Panc1 (cell line): ENCODE measurements around the gene SUCLG2. TPM values are rescaled to one million over a fixed set of nuclear protein-coding genes. Genes with fewer than 3 reads are reported as not detected.

Experiments
- ATAC-seq: fragments of 200-7000 bp; cut with Tn5 transposase; 2 replicates; pipeline ENCODE4 v1.9.1; 2020; ENCODE audit warnings: mild to moderate bottlenecking, moderate library complexity
- BruUV-seq: library from RNA; stranded (reverse); fragments of 400-500 nt; replicated peaks from 2 replicates; lab custom pipeline; 2021; lab: Mats Ljungman, UMichigan
- CTCF ChIA-PET: fragments of 300-600 bp; sonication (Branson Sonifier 250); formaldehyde crosslinking; loops from one replicate; lab custom pipeline; 2022; ENCODE audit warnings: antibody characterized with exemption; lab: Charles Lee
- POLR2A ChIA-PET: fragments of 300-600 bp; sonication (Branson Sonifier 250); formaldehyde crosslinking; loops from one replicate; lab custom pipeline; 2022; ENCODE audit warnings: antibody characterized with exemption; lab: Charles Lee
- DNase-seq: peaks from one replicate; pipeline ENCODE4 v3.0.0-alpha.2; 2010; ENCODE audit warnings: low read depth, low spot score
- H3K27ac ChIP-seq: 2 replicates; pipeline ENCODE4 v1.5.1; 2011; ENCODE audit warnings: mild to moderate bottlenecking, low read length, inconsistent platforms
- H3K27me3 ChIP-seq: fragments of 200-500 bp; sonication (Bioruptor generic); 2 replicates; pipeline ENCODE4 v1.6.0; 2014; ENCODE audit warnings: low read length, inconsistent platforms; ENCODE audit not compliant: control insufficient read depth, insufficient read depth
- H3K36me3 ChIP-seq: fragments of 200-500 bp; sonication (Bioruptor generic); 2 replicates; pipeline ENCODE4 v1.5.1; 2014; ENCODE audit warnings: inconsistent platforms, mild to moderate bottlenecking, low read length, moderate library complexity; ENCODE audit not compliant: control insufficient read depth, insufficient read depth
- H3K4me1 ChIP-seq: 2 replicates; pipeline ENCODE4 v1.5.1; 2011; ENCODE audit warnings: inconsistent platforms, mild to moderate bottlenecking, low read length, moderate library complexity; ENCODE audit not compliant: control insufficient read depth, insufficient read depth
- H3K4me3 ChIP-seq, 2 experiments: 2 replicates each; pipeline ENCODE4 v1.5.1; 2011 to 2012; ENCODE audit warnings: low read depth in 2 of 2, low read length in 2 of 2, mild to moderate bottlenecking in 2 of 2, inconsistent platforms in 1 of 2, moderate library complexity in 1 of 2
- H3K9me3 ChIP-seq: fragments of 200-500 bp; sonication (Bioruptor generic); 2 replicates; pipeline ENCODE4 v1.5.1; 2014; ENCODE audit warnings: low read depth, mild to moderate bottlenecking, inconsistent platforms, low read length, moderate library complexity; ENCODE audit not compliant: control insufficient read depth, insufficient read depth
- CTCF ChIP-seq: fragments of 450-650 bp; IDR thresholded peaks from 2 replicates; pipeline ENCODE4 v1.5.1; 2017; ENCODE audit warnings: mild to moderate bottlenecking
- POLR2AphosphoS5 ChIP-seq: IDR thresholded peaks from 2 replicates; pipeline ENCODE4 v1.6.1; 2012; ENCODE audit warnings: mild to moderate bottlenecking, low read depth, low read length, moderate library complexity
- REST ChIP-seq, 2 experiments: IDR thresholded peaks; 2 replicates each; pipeline ENCODE4 v1.6.1; 2011 to 2012; ENCODE audit warnings: low read depth in 2 of 2, control low read depth in 1 of 2, low read length in 1 of 2, mild to moderate bottlenecking in 1 of 2, moderate library complexity in 1 of 2; ENCODE audit not compliant: insufficient read depth in 1 of 2
- SIN3A ChIP-seq: IDR thresholded peaks from 2 replicates; pipeline ENCODE4 v1.6.1; 2012; ENCODE audit warnings: low read depth, mild to moderate bottlenecking, low read length, moderate library complexity, borderline replicate concordance; ENCODE audit not compliant: insufficient read depth
- TCF7L2 ChIP-seq: IDR thresholded peaks from 2 replicates; pipeline ENCODE4 v1.6.1; 2011; ENCODE audit warnings: mild to moderate bottlenecking, low read depth, low read length, inconsistent platforms
- in situ Hi-C: cut with HindIII; loops from 2 replicates; pipeline ENCODE4 v1.10.0; 2016; ENCODE audit warnings: low sequenced_read_pairs, low pct_unique_long_range_greater_than_20kb
- intact Hi-C: fragments of 100-400 bp; cut with micrococcal nuclease; formaldehyde crosslinking; loops from one replicate; pipeline ENCODE4 v1.10.0; 2022; ENCODE audit not compliant: unreplicated experiment
- total RNA-seq: library from RNA; stranded (reverse); gene quantifications from one replicate; pipeline ENCODE4 v1.2.1, GENCODE V29; 2021; ENCODE audit not compliant: unreplicated experiment

SUCLG2 gene
- total RNA-seq, 1 experiment from 2014 or later = 28.3 TPM

- no peak for ATAC-seq
- H3K4me1 ChIP-seq = no peaks in the 10 kb centered on the region
- ChIA-PET POLR2A (no interaction called here), CTCF (no interaction called here)
- BruUV-seq = no TSS peak
- H3K27me3 ChIP-seq = no peaks in the 10 kb centered on the region
- H3K9me3 ChIP-seq = no peaks in the 10 kb centered on the region
- no peaks in the 10 kb centered on the region for H3K36me3 ChIP-seq
- in situ Hi-C loops = no loop called here
- H3K4me3 ChIP-seq = no peak overlapping the region
- no peak overlapping the region for H3K27ac ChIP-seq
- TF ChIP-seq POLR2AphosphoS5 (no peak), SIN3A (no peak), TCF7L2 (no peak), REST (IDR thresholded peaks at IDR 0.05; ENCODE audit: insufficient read depth in 1 of 2, low read depth in 2 of 2, low read length in 1 of 2) (no peak), CTCF (no peak)
- no peak for DNase-seq
- intact Hi-C loops = no loop called here
Observed at GRCh38 chr3:67335813-67336212, 318.6 kb downstream of the SUCLG2 start.

GRCh38 chr3:67334588-67334987 is 319.8 kb downstream of the SUCLG2 start:
- no peaks in the 10 kb centered on the region for H3K27me3 ChIP-seq
- H3K9me3 ChIP-seq = no peaks in the 10 kb centered on the region
- no peaks in the 10 kb centered on the region for H3K36me3 ChIP-seq
- BruUV-seq = no TSS peak
- ChIA-PET POLR2A (no interaction called here), CTCF (no interaction called here)
- intact Hi-C loops = no loop called here
- no peak overlapping the region for H3K27ac ChIP-seq
- in situ Hi-C loops = no loop called here
- no peaks in the 10 kb centered on the region for H3K4me1 ChIP-seq
- DNase-seq (no peak), ATAC-seq (no peak)
- no peak for TF ChIP-seq REST (IDR thresholded peaks at IDR 0.05; ENCODE audit: insufficient read depth in 1 of 2, low read depth in 2 of 2, low read length in 1 of 2)
- TF ChIP-seq SIN3A = no peak
- no peak for TF ChIP-seq POLR2AphosphoS5
- TF ChIP-seq TCF7L2 = no peak
- TF ChIP-seq CTCF = no peak
- no peak overlapping the region for H3K4me3 ChIP-seq
